Esophagus muscularis mucosa (tissue), 4 donors: ENCODE measurements around the gene FTO. TPM values are rescaled to one million over a fixed set of nuclear protein-coding genes. Genes with fewer than 3 reads are reported as not detected.

ENCODE experiments used
- DNase-seq: peaks from one replicate; pipeline ENCODE4 v3.0.0-alpha.2; 2017; ENCODE audit errors: extremely low spot score
- H3K27ac ChIP-seq, 4 donors: fragments of 200-600 bp; sonication (generic); replicated peaks in 1 of 4; 1 replicate in 3 of 4; 2 replicates in 1 of 4; pipeline ENCODE4 v1.5.1; 2016 to 2019; ENCODE audit warnings: mild to moderate bottlenecking in 1 of 4
- H3K27me3 ChIP-seq, 4 donors: fragments of 200-600 bp; sonication (generic); one replicate each; pipeline versions ENCODE4 v1.5.1 to v1.6.0; 2016 to 2019
- H3K36me3 ChIP-seq, 4 donors: fragments of 200-600 bp; sonication (generic); one replicate each; pipeline ENCODE4 v1.5.1; 2016 to 2019
- H3K4me1 ChIP-seq, 4 donors: fragments of 200-600 bp; sonication (generic); one replicate each; pipeline ENCODE4 v1.5.1; 2016 to 2019
- H3K4me3 ChIP-seq, 4 donors: fragments of 200-600 bp; sonication (generic); 1 replicate in 2 of 4; 2 replicates in 2 of 4; pipeline ENCODE4 v1.5.1; 2016 to 2019; ENCODE audit warnings: mild to moderate bottlenecking in 4 of 4, moderate library complexity in 1 of 4
- H3K9me3 ChIP-seq, 4 donors: fragments of 200-600 bp; sonication (generic); 1 replicate in 3 of 4; 2 replicates in 1 of 4; pipeline ENCODE4 v1.5.1; 2016 to 2019
- EP300 ChIP-seq: sonication (generic); formaldehyde crosslinking; IDR thresholded peaks from one replicate; pipeline ENCODE4 v1.6.1; 2017; ENCODE audit warnings: antibody characterized with exemption
- POLR2A ChIP-seq: fragments of 450-650 bp; IDR thresholded peaks from one replicate; pipeline ENCODE4 v1.6.1; 2017; ENCODE audit warnings: antibody characterized with exemption, moderate library complexity, mild to moderate bottlenecking, low read depth
- POLR2AphosphoS5 ChIP-seq, 2 donors: sonication (generic); formaldehyde crosslinking; IDR thresholded peaks; one replicate each; pipeline ENCODE4 v1.6.1; 2017; ENCODE audit warnings: antibody characterized with exemption in 2 of 2
- WGBS: methylation state at CpG from one replicate; pipeline ENCODE4 v1.1.5; 2018; 5-methylcytosine and 5-hydroxymethylcytosine counted together
- intact Hi-C: fragments of 100-400 bp; cut with DNase I; formaldehyde crosslinking; loops from one replicate; pipeline ENCODE4 v1.15.1; 2023
- total RNA-seq, 4 donors: library from RNA; depleted of rRNA; stranded (reverse); fragments of >200 nt; gene quantifications; one replicate each; pipeline versions ENCODE4 v1.1.0 to v1.2.1, GENCODE V29; 2016
- TF ChIP-seq, protein P1 (sequence below), 3 experiments: fragments of 200-600 bp in 2 of 3; fragments of 450-650 bp in 1 of 3; sonication (generic) in 2 of 3; IDR thresholded peaks; one replicate each; pipeline ENCODE4 v1.5.1; 2017 to 2019; ENCODE audit warnings: antibody characterized with exemption in 3 of 3, mild to moderate bottlenecking in 2 of 3, moderate library complexity in 1 of 3

The FTO gene
- total RNA-seq, 4 donors from 2014 or later, result 101 to 121 (median 112) TPM

DNA sequence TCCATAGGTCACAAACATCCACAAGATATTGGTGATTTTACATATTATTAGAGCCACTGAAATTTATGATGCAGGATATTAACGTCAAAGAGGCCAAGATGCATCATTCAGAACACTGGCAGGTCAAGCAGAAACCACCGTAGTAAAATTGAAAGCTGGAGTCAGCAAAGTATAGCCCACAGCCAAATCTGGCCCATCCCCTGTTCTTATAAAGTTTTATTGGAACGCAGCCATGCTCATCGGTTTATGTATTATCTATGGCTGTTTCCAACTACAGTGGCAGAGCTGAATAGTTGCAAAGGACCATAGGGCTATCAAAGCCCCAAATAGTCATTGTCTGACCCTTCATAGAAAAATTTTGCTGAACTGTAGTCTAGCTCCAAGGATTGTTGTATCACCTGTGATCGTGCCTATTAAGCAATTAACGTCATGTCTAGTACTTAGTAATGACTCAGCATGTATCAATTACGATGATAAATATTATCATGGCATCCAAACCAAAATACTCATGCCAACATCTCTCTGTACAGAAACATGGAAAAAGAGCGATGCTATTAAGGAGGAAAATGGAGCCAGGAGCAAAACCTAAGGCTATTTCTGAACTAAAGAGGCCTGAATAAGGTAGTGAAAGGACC is 417.0 kb downstream of the FTO start:
- no peak for DNase-seq
- Histone ChIP-seq H3K4me1 (no peaks in the 10 kb centered on the region), H3K36me3 (peaks cover 0 to 17% (median 0%) of the 10 kb centered on the region in 4 donors), H3K9me3 (no peaks in the 10 kb centered on the region), H3K27me3 (no peaks in the 10 kb centered on the region), H3K27ac (no peak overlapping the region), H3K4me3 (no peak overlapping the region)
- TF ChIP-seq POLR2AphosphoS5 (IDR thresholded peaks at IDR 0.05) (no peak), EP300 (no peak), POLR2A (no peak)
- TF ChIP-seq, protein P1, sequence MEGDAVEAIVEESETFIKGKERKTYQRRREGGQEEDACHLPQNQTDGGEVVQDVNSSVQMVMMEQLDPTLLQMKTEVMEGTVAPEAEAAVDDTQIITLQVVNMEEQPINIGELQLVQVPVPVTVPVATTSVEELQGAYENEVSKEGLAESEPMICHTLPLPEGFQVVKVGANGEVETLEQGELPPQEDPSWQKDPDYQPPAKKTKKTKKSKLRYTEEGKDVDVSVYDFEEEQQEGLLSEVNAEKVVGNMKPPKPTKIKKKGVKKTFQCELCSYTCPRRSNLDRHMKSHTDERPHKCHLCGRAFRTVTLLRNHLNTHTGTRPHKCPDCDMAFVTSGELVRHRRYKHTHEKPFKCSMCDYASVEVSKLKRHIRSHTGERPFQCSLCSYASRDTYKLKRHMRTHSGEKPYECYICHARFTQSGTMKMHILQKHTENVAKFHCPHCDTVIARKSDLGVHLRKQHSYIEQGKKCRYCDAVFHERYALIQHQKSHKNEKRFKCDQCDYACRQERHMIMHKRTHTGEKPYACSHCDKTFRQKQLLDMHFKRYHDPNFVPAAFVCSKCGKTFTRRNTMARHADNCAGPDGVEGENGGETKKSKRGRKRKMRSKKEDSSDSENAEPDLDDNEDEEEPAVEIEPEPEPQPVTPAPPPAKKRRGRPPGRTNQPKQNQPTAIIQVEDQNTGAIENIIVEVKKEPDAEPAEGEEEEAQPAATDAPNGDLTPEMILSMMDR (IDR thresholded peaks at IDR 0.05), result no peak
- 92% methylated on average over 8 of the region's 8 CpGs for WGBS
- intact Hi-C loops, result no loop called here

DNA sequence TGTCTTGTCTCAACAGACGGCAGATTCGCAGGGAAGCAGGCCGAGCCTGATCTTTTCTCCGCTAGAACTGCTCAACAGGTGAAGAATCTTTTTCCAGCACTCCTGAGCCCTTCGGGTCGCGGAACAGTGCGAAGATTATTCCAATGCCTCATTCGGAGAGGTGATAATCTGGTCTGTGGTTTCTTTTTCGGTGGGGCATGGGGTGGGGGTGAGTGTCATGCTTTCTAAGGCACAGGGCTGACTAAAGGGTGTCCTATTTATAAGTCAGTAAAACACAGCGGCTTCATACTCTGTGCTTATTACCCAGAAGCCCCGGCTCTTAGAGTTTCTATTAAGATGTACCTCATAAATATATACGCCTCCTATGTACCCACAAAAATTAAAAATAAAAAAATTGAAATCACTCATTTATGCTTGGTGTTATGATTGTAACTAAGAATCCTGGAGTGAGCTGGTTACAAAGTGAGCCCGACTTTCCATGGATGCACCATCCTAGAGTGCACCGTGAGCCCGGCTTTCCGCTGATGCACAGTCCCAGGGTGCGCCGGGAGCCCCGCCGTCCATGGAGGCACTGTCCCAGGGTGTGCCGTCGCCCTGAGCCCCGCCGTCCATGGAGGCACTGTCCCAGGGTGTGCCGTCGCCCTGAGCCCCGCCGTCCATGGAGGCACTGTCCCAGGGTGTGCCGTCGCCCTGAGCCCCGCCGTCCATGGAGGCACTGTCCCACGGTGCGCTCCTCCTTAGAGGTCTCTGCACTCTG is 417.8 kb downstream of the FTO start:
- TF ChIP-seq POLR2A (no peak), EP300 (no peak)
- TF ChIP-seq, protein P1 (IDR thresholded peaks at IDR 0.05), result no peak

DNA sequence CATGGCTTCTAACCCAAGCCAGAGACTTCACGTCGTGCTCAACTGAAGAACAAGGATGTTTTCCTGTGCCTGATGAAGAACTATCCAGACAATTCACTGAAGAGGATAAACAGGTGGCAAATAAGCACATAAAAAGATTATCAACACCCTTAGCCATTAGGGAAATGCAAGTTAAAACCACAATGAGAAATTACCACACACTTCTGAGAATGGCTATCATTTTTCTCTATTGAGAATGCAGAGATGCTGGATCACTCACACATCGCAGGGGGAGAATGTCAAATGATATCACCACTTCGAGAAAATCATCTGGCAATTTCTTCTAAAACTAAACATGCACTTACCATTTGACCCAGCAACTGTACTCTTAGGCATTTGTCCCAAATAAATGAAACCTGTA is 419.8 kb downstream of the FTO start:
- intact Hi-C loops, result no loop called here
- no peak for DNase-seq
- Histone ChIP-seq H3K27me3 (no peaks in the 10 kb centered on the region), H3K4me1 (no peaks in the 10 kb centered on the region), H3K27ac (no peak overlapping the region), H3K4me3 (no peak overlapping the region), H3K36me3 (peaks cover 0 to 7% (median 0%) of the 10 kb centered on the region in 4 donors), H3K9me3 (no peaks in the 10 kb centered on the region)
- 64% methylated on average over 4 of the region's 4 CpGs for WGBS
- TF ChIP-seq, protein P1 (IDR thresholded peaks at IDR 0.05), result no peak
- no peak for TF ChIP-seq POLR2AphosphoS5 (IDR thresholded peaks at IDR 0.05)
- TF ChIP-seq EP300, result no peak
- no peak for TF ChIP-seq POLR2A

More for the DNA sequence above, 417.8 kb downstream of the FTO start:
- Histone ChIP-seq H3K36me3 (peaks cover 0 to 17% (median 0%) of the 10 kb centered on the region in 4 donors), H3K27me3 (no peaks in the 10 kb centered on the region), H3K4me1 (no peaks in the 10 kb centered on the region), H3K27ac (no peak overlapping the region), H3K4me3 (no peak overlapping the region), H3K9me3 (no peaks in the 10 kb centered on the region)
- WGBS, result 95% methylated on average over 27 of the region's 35 CpGs
- intact Hi-C loops, result no loop called here
- no peak for DNase-seq

DNA sequence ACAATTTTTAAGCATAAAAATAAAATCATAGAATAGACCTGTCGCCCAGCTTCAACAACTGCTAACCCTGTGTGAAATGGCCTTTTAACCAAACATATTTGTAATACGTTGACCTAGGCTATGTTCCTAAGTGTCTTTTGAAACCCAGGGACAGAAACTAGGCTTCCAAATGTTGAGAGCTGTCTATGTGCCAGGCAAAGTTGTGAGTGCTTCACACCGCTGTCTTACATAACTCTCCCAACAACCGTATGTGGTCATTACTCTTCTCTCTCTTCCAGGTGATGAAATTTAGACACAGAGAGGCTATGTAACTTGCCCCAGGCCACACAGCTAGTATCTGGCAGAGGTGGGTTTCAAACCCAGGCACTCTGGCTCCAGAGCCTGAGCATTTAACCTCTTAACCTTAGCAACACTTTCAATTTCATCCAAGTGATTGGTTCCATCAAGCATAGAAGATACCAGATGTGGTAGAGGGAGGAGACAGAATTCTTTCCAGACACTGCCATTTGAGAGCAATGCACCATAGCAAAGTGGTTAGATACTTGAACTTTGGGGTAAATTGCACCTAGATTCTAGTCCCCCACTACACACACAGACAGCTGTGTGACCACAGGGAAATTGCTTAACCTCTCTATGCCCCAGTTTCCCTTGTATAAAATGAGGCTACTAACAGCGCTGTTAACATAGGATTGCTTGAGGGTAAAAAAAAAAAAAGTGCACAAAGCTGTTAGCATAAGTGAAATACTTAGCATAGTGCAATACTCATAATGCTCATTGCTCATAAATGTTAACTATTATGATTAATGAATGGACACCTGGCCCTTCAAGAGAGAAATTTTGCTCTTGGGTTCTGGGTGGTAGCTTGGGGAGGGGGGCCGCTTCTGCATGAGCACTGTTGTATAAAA is 422.0 kb downstream of the FTO start:
- TF ChIP-seq POLR2A (no peak), EP300 (no peak), POLR2AphosphoS5 (IDR thresholded peaks at IDR 0.05) (no peak)
- TF ChIP-seq, protein P1 (IDR thresholded peaks at IDR 0.05), result no peak
- intact Hi-C loops, result no loop called here
- H3K4me1 ChIP-seq, result no peaks in the 10 kb centered on the region
- no peak for DNase-seq
- H3K27me3 ChIP-seq, result no peaks in the 10 kb centered on the region
- 74% methylated on average over 6 of the region's 6 CpGs for WGBS
- H3K36me3 ChIP-seq, result no peaks in the 10 kb centered on the region
- H3K4me3 ChIP-seq, result no peak overlapping the region
- peaks cover 0 to 5% (median 0%) of the 10 kb centered on the region in 4 donors for H3K9me3 ChIP-seq
- no peak overlapping the region for H3K27ac ChIP-seq
